HG02981 (cell line): ENCODE results near the gene SLC25A13.
A peak's percentile ranks its signal among the peaks of the same experiment; 100 is the strongest.

Experiments
- ATAC-seq: cut with Tn5 transposase; IDR thresholded peaks from one replicate; pipeline ENCODE4 v1.9.1; 2021; ENCODE audit warnings: mild to moderate bottlenecking, moderate library complexity; ENCODE audit not compliant: unreplicated experiment

The SLC25A13 gene

GRCh38 chr7:96244992-96245292 is 77.0 kb downstream of the SLC25A13 start:
- no peak for ATAC-seq

- ATAC-seq, result no peak
These were observed 77.5 kb downstream of the SLC25A13 start for GRCh38 chr7:96244244-96244991.

GRCh38 chr7:96243241-96243640 is 78.7 kb downstream of the SLC25A13 start:
- no peak for ATAC-seq

GRCh38 chr7:96241855-96242254 is 80.0 kb downstream of the SLC25A13 start:
- ATAC-seq, result no peak

GRCh38 chr7:96238976-96239766 is 82.7 kb downstream of the SLC25A13 start:
- no peak for ATAC-seq

- ATAC-seq, result no peak
These were observed 83.4 kb downstream of the SLC25A13 start for GRCh38 chr7:96238474-96238873.

- no peak for ATAC-seq
These were observed 84.9 kb downstream of the SLC25A13 start for GRCh38 chr7:96237040-96237439.

- no peak for ATAC-seq
These were observed 85.5 kb downstream of the SLC25A13 start for GRCh38 chr7:96236198-96237039.

- peak; percentile 64 for ATAC-seq
These were observed 86.6 kb downstream of the SLC25A13 start for GRCh38 chr7:96235281-96235680.

GRCh38 chr7:96233528-96234154 is 88.3 kb downstream of the SLC25A13 start:
- no peak for ATAC-seq

- ATAC-seq, result no peak
These were observed 88.8 kb downstream of the SLC25A13 start for GRCh38 chr7:96233084-96233483.

GRCh38 chr7:96228760-96229159 is 93.1 kb downstream of the SLC25A13 start:
- no peak for ATAC-seq

GRCh38 chr7:96225251-96225650 is 96.6 kb downstream of the SLC25A13 start:
- no peak for ATAC-seq

- ATAC-seq, result no peak
These were observed 97.2 kb downstream of the SLC25A13 start for GRCh38 chr7:96224685-96225084.

- ATAC-seq, result no peak
These were observed 97.8 kb downstream of the SLC25A13 start for GRCh38 chr7:96224073-96224472.

- no peak for ATAC-seq
These were observed 100.0 kb downstream of the SLC25A13 start for GRCh38 chr7:96221888-96222287.

GRCh38 chr7:96219378-96220130 is 102.3 kb downstream of the SLC25A13 start:
- no peak for ATAC-seq

- ATAC-seq, result no peak
These were observed 103.1 kb downstream of the SLC25A13 start for GRCh38 chr7:96218664-96219243.

- ATAC-seq, result no peak
These were observed 104.8 kb downstream of the SLC25A13 start for GRCh38 chr7:96217147-96217546.

GRCh38 chr7:96216373-96216772 is 105.5 kb downstream of the SLC25A13 start:
- no peak for ATAC-seq
